Thyroid gland (tissue), 4 donors: Measurements from ENCODE around the gene CTRL.

Experiments used
- CTCF ChIP-seq, 6 experiments: fragments of 200-600 bp in 3 of 6; fragments of 450-650 bp in 3 of 6; sonication (generic) in 3 of 6; IDR thresholded peaks; one replicate each; pipeline ENCODE4 v1.5.1; 2016 to 2019; ENCODE audit warnings: antibody characterized with exemption in 6 of 6, mild to moderate bottlenecking in 2 of 6, inconsistent platforms in 1 of 6, moderate library complexity in 1 of 6
- POLR2A ChIP-seq, 2 donors: fragments of 450-650 bp; IDR thresholded peaks; one replicate each; pipeline ENCODE4 v1.6.1; 2017; ENCODE audit warnings: antibody characterized with exemption in 2 of 2, mild to moderate bottlenecking in 2 of 2, moderate library complexity in 1 of 2

GRCh38 chr16:67933805-67934204 is 2.1 kb upstream of the CTRL start:
- TF ChIP-seq CTCF (IDR thresholded peaks at IDR 0.05), result no peak
- no peak for TF ChIP-seq POLR2A (IDR thresholded peaks at IDR 0.05)
